ENCODE results near the gene AADAT.
A peak's percentile ranks its signal among the peaks of the same experiment; 100 is the strongest.

The AADAT gene

GRCh38 chr4:170026253-170027021 is 63.3 kb downstream of the AADAT start, which contains the start of gene MFAP3L:
Gene MFAP3L, minus strand, starts transcription at chr4:170026395. Its CDS starts 20,518 bp downstream, at chr4:170005877.
- TF ChIP-seq FOXM1 (IDR thresholded peaks at IDR 0.05; ENCODE audit: borderline replicate concordance) (peak; percentile 76), LEF1 (IDR thresholded peaks at IDR 0.05; ENCODE audit: borderline replicate concordance) (0 out of 2 replicates have a peak, but pooled peaks have one; percentile 50), ARNT (IDR thresholded peaks at IDR 0.05) (0 out of 2 replicates have a peak, but pooled peaks have one; percentile 33), FOXA1 (IDR thresholded peaks at IDR 0.05) (no peak), L3MBTL2 (conservative IDR thresholded peaks at IDR 0.05) (peak; percentile 44), SUZ12 (IDR thresholded peaks at IDR 0.05) (no peak)
- ChIA-PET POLR2A (interaction anchor here (0.6 to 2.5 kb wide), 15 partner anchors 8 to 286 kb away, joined by 3 to 11 read pairs (median 4); no protein-coding TSS in a partner anchor), CTCF (interaction anchor here (0.5 to 2.8 kb wide), 3 partner anchors 216 to 367 kb away, joined by 3 to 15 read pairs (median 4); no protein-coding TSS in a partner anchor)
- DNase-seq (ENCODE audit: extremely low spot score), result peak; percentile 88

GRCh38 chr4:170025523-170026252 is 64.1 kb downstream of the AADAT start:
- TF ChIP-seq TARDBP (IDR thresholded peaks at IDR 0.05) (no peak), L3MBTL2 (conservative IDR thresholded peaks at IDR 0.05) (peak; percentile 84)
- peak; percentile 52 for DNase-seq (ENCODE audit: extremely low spot score)
- POLR2A ChIA-PET, result interaction anchor here (0.6 to 2.5 kb wide), 10 partner anchors 9 to 234 kb away, joined by 3 to 11 read pairs (median 5); no protein-coding TSS in a partner anchor
- CTCF ChIA-PET, result interaction anchor here (0.6 to 2.8 kb wide), 4 partner anchors 67 to 1827 kb away, joined by 3 to 15 read pairs (median 3); no protein-coding TSS in a partner anchor

GRCh38 chr4:170022211-170022610 is 67.5 kb downstream of the AADAT start:
- CTCF ChIA-PET, result no interaction called here
- no peak for DNase-seq (ENCODE audit: extremely low spot score)
- POLR2A ChIA-PET, result no interaction called here
- TF ChIP-seq PKNOX1 (IDR thresholded peaks at IDR 0.05) (no peak), L3MBTL2 (conservative IDR thresholded peaks at IDR 0.05) (no peak), ZNF384 (IDR thresholded peaks at IDR 0.05) (no peak), ARNT (IDR thresholded peaks at IDR 0.05) (no peak), CTBP1 (IDR thresholded peaks at IDR 0.05; ENCODE audit: borderline replicate concordance) (no peak), FOXA1 (IDR thresholded peaks at IDR 0.05) (no peak), BHLHE40 (IDR thresholded peaks at IDR 0.05; ENCODE audit: borderline replicate concordance) (no peak), FOXK2 (IDR thresholded peaks at IDR 0.05) (no peak), SUZ12 (IDR thresholded peaks at IDR 0.05) (no peak), NFRKB (IDR thresholded peaks at IDR 0.05) (no peak), HDGF (IDR thresholded peaks at IDR 0.05; ENCODE audit: borderline replicate concordance) (no peak), TARDBP (IDR thresholded peaks at IDR 0.05) (no peak), SP1 (IDR thresholded peaks at IDR 0.05) (no peak), ELF4 (IDR thresholded peaks at IDR 0.05) (no peak)

- TF ChIP-seq BHLHE40 (IDR thresholded peaks at IDR 0.05; ENCODE audit: borderline replicate concordance) (no peak), ELF4 (IDR thresholded peaks at IDR 0.05) (no peak), LEF1 (IDR thresholded peaks at IDR 0.05; ENCODE audit: borderline replicate concordance) (no peak)
- ChIA-PET POLR2A (no interaction called here), CTCF (interaction anchor here (0.6 kb wide), 1 partner anchor 20 kb away, joined by 3 read pairs; no protein-coding TSS in a partner anchor)
- no peak for DNase-seq (ENCODE audit: extremely low spot score)
Measured at GRCh38 chr4:170017252-170017651, 72.5 kb downstream of the AADAT start.

- CTCF ChIA-PET, result interaction anchor here (0.6 to 1.7 kb wide), 2 partner anchors 205 to 292 kb away, joined by 5 read pairs; no protein-coding TSS in a partner anchor
- no peak for DNase-seq (ENCODE audit: extremely low spot score)
- POLR2A ChIA-PET, result interaction anchor here (1.8 kb wide), 1 partner anchor 12 kb away, joined by 9 read pairs; the partner anchor contains the start of gene MFAP3L
- no peak for TF ChIP-seq LEF1 (IDR thresholded peaks at IDR 0.05; ENCODE audit: borderline replicate concordance)
- no peak for TF ChIP-seq ELF4 (IDR thresholded peaks at IDR 0.05)
- no peak for TF ChIP-seq CTBP1 (IDR thresholded peaks at IDR 0.05; ENCODE audit: borderline replicate concordance)
- TF ChIP-seq FOXK2 (IDR thresholded peaks at IDR 0.05), result no peak
Measured at GRCh38 chr4:170015285-170015684, 74.5 kb downstream of the AADAT start.

- ChIA-PET POLR2A (interaction anchor here (1.8 kb wide), 1 partner anchor 12 kb away, joined by 9 read pairs; the partner anchor contains the start of gene MFAP3L), CTCF (interaction anchor here (0.7 to 1.7 kb wide), 2 partner anchors 10 to 204 kb away, joined by 4 to 5 read pairs; no protein-coding TSS in a partner anchor)
- no peak for DNase-seq (ENCODE audit: extremely low spot score)
- TF ChIP-seq ELF4 (IDR thresholded peaks at IDR 0.05) (no peak), PKNOX1 (IDR thresholded peaks at IDR 0.05) (no peak), FOXM1 (IDR thresholded peaks at IDR 0.05; ENCODE audit: borderline replicate concordance) (no peak), NFRKB (IDR thresholded peaks at IDR 0.05) (no peak), HDGF (IDR thresholded peaks at IDR 0.05; ENCODE audit: borderline replicate concordance) (no peak), ARNT (IDR thresholded peaks at IDR 0.05) (no peak), L3MBTL2 (conservative IDR thresholded peaks at IDR 0.05) (no peak), FOXA1 (IDR thresholded peaks at IDR 0.05) (no peak)
Measured at GRCh38 chr4:170014359-170015011, 75.3 kb downstream of the AADAT start.

Data from HEK293T (cell line).